DND-41 (cell line): ENCODE data around the gene SH3RF3.

Experiments
- ATAC-seq: fragments of 200-7000 bp; cut with Tn5 transposase; 3 replicates; pipeline ENCODE4 v1.9.1; 2021; ENCODE audit warnings: low read depth; ENCODE audit not compliant: insufficient read depth
- DNase-seq: peaks from one replicate; pipeline ENCODE4 v3.0.0-alpha.2; 2020
- H2AFZ ChIP-seq: 2 replicates; pipeline ENCODE4 v1.6.0; 2012; ENCODE audit warnings: low read depth, low read length
- H3K27ac ChIP-seq: 2 replicates; pipeline ENCODE4 v1.5.1; 2012; ENCODE audit warnings: low read length, inconsistent platforms
- H3K27me3 ChIP-seq: fragments of 200-600 bp; sonication (generic); 2 replicates; pipeline ENCODE4 v1.6.0; 2012; ENCODE audit warnings: low read length, mild to moderate bottlenecking, inconsistent platforms; ENCODE audit not compliant: insufficient read depth, poor library complexity
- H3K36me3 ChIP-seq: 2 replicates; pipeline ENCODE4 v1.5.1; 2012; ENCODE audit warnings: low read length, inconsistent platforms; ENCODE audit not compliant: insufficient read depth
- H3K4me1 ChIP-seq: 2 replicates; pipeline ENCODE4 v1.5.1; 2012; ENCODE audit warnings: mild to moderate bottlenecking, low read length; ENCODE audit not compliant: insufficient read depth
- H3K4me2 ChIP-seq: 2 replicates; pipeline ENCODE4 v1.6.0; 2012; ENCODE audit warnings: mild to moderate bottlenecking, moderate library complexity, low read length, inconsistent platforms; ENCODE audit not compliant: insufficient read depth
- H3K4me3 ChIP-seq, 2 experiments: fragments of 200-600 bp in 1 of 2; shearing (Covaris generic) in 1 of 2; 2 replicates each; pipeline ENCODE4 v1.5.1; 2012 to 2016; ENCODE audit warnings: inconsistent platforms in 2 of 2, low read length in 2 of 2, mild to moderate bottlenecking in 2 of 2, low read depth in 1 of 2, moderate library complexity in 1 of 2
- H3K79me2 ChIP-seq: 2 replicates; pipeline ENCODE4 v1.6.0; 2012; ENCODE audit warnings: low read length, inconsistent platforms; ENCODE audit not compliant: insufficient read depth
- H3K9ac ChIP-seq: 2 replicates; pipeline ENCODE4 v1.6.0; 2012; ENCODE audit warnings: low read depth, mild to moderate bottlenecking, inconsistent platforms, low read length, moderate library complexity
- H3K9me3 ChIP-seq: 2 replicates; pipeline ENCODE4 v1.5.1; 2012; ENCODE audit warnings: low read length, moderate library complexity, mild to moderate bottlenecking, inconsistent platforms; ENCODE audit not compliant: insufficient read depth, severe bottlenecking
- H4K20me1 ChIP-seq: 2 replicates; pipeline ENCODE4 v1.6.0; 2012; ENCODE audit warnings: low read length; ENCODE audit not compliant: insufficient read depth
- EZH2 ChIP-seq: IDR thresholded peaks from 3 replicates; pipeline ENCODE4 v1.6.1; 2012; ENCODE audit warnings: borderline replicate concordance, low read depth, mild to moderate bottlenecking, moderate library complexity, low read length, inconsistent platforms; ENCODE audit not compliant: severe bottlenecking
- TF ChIP-seq, protein P1 (sequence below): IDR thresholded peaks from 2 replicates; pipeline ENCODE4 v1.5.1; 2012; ENCODE audit warnings: borderline replicate concordance, low read length, moderate library complexity, mild to moderate bottlenecking; ENCODE audit not compliant: poor library complexity, severe bottlenecking; ENCODE audit errors: extremely low read depth

The SH3RF3 gene

DNA sequence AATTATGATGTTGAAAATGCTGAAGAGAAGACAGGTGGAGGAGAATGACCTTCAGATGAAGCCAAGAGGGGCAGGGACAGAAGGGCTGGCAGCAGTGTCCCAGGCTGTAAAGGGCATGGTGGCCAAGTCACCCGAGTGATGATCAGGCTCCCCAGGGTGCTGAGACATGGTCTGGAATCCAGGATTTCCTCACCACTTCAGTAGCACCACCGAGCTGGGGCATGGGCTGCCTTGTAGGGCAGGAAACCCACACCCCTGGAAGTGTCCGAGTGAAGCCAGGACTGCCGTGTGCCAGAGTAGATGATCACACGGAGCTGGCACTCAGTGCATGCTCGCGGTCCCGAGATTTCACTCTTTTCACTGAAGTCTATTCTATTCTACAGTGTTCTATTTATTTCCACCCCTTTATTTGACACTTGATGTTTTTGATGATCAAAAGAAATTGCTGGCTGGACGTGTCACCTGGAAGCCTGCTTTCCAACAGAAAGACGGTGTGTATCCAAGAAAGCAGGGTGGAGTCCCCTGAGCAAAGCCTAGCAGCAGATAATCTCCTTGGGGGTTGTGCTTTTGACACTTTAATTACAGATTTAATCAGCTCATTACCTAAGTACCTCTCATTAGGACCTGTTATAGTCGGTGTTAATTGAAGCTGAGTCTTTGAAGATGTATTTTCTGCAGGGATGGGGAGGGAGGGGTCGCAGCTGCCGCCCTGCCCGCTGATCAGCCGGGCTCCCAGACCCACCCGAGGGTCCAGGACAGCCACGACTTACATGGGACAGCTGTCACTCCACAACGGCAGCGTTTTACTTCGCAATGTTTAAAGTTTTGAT, 392.4 kb downstream of the SH3RF3 start:
- H3K36me3 ChIP-seq: no peaks in the 10 kb centered on the region
- no peaks in the 10 kb centered on the region for H3K9me3 ChIP-seq
- H3K9ac ChIP-seq: no peak overlapping the region
- ATAC-seq (no peak), DNase-seq (no peak)
- H3K79me2 ChIP-seq: no peaks in the 10 kb centered on the region
- no peaks in the 10 kb centered on the region for H3K27me3 ChIP-seq
- H3K4me1 ChIP-seq: no peaks in the 10 kb centered on the region
- TF ChIP-seq, protein P1, sequence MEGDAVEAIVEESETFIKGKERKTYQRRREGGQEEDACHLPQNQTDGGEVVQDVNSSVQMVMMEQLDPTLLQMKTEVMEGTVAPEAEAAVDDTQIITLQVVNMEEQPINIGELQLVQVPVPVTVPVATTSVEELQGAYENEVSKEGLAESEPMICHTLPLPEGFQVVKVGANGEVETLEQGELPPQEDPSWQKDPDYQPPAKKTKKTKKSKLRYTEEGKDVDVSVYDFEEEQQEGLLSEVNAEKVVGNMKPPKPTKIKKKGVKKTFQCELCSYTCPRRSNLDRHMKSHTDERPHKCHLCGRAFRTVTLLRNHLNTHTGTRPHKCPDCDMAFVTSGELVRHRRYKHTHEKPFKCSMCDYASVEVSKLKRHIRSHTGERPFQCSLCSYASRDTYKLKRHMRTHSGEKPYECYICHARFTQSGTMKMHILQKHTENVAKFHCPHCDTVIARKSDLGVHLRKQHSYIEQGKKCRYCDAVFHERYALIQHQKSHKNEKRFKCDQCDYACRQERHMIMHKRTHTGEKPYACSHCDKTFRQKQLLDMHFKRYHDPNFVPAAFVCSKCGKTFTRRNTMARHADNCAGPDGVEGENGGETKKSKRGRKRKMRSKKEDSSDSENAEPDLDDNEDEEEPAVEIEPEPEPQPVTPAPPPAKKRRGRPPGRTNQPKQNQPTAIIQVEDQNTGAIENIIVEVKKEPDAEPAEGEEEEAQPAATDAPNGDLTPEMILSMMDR: no peak
- no peak for TF ChIP-seq EZH2
- no peak overlapping the region for H2AFZ ChIP-seq
- H3K4me2 ChIP-seq: no peak overlapping the region
- H4K20me1 ChIP-seq: no peaks in the 10 kb centered on the region; the same call in 1 of the 2 replicates
- no peak overlapping the region for H3K27ac ChIP-seq
- no peak overlapping the region for H3K4me3 ChIP-seq

DNA sequence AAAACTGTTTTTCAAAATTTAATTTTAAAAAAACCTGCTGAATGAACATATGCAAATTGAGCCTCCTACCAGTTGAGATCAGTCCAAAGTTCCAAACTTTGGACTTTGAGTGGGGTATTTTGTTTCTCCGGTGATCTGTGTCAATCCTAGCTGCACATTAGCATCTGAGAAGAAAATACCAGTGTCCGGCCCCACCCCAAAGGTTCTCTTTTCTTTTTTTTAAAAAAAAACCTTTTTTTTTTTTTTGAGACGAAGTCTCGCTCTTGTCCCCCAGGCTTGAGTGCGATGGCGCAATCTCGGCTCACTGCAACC, 393.0 kb downstream of the SH3RF3 start:
- DNase-seq: no peak
- no peak overlapping the region for H3K4me2 ChIP-seq
- no peak overlapping the region for H3K9ac ChIP-seq
- H3K4me1 ChIP-seq: no peaks in the 10 kb centered on the region
- H3K9me3 ChIP-seq: no peaks in the 10 kb centered on the region
- no peak for ATAC-seq
- no peak overlapping the region for H3K4me3 ChIP-seq
- H3K36me3 ChIP-seq: no peaks in the 10 kb centered on the region
- no peaks in the 10 kb centered on the region; the same call in 1 of the 2 replicates for H4K20me1 ChIP-seq
- H3K79me2 ChIP-seq: no peaks in the 10 kb centered on the region
- TF ChIP-seq EZH2: no peak
- TF ChIP-seq, protein P1: no peak
- H3K27me3 ChIP-seq: no peaks in the 10 kb centered on the region
- H3K27ac ChIP-seq: no peak overlapping the region
- no peak overlapping the region for H2AFZ ChIP-seq

DNA sequence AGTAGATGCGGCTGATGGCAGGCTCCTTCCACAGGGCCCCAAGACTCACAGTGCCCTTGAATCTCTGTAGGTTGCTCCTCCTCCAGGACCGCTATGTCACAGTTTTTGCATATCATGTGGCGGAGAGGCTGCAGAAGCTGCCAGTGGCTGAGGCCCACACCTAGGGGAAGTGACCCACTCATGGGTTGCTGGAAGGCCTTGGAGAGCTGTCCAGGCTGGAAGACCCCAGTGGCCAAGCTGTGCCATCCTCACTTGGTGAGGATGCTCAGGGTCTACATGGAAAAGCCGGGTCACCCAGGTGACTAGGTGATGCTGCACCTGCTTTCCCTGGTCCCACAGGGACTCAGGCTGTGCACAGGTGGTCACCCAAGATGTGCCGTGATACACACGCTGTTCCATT, 394.1 kb downstream of the SH3RF3 start:
- Histone ChIP-seq H3K4me2 (no peak overlapping the region), H3K9me3 (no peaks in the 10 kb centered on the region), H3K9ac (no peak overlapping the region), H3K4me1 (no peaks in the 10 kb centered on the region), H3K36me3 (no peaks in the 10 kb centered on the region), H3K27me3 (peaks cover 3% of the 10 kb centered on the region), H3K27ac (no peak overlapping the region), H4K20me1 (no peaks in the 10 kb centered on the region; the same call in 1 of the 2 replicates), H3K79me2 (no peaks in the 10 kb centered on the region), H3K4me3 (no peak overlapping the region), H2AFZ (no peak overlapping the region)
- DNase-seq: no peak
- TF ChIP-seq EZH2: no peak
- TF ChIP-seq, protein P1: no peak
- ATAC-seq: no peak
